NCI-H1092 treated with DMSO at 0.1 percent for 48 hours (cell line): ENCODE measurements around the gene ACAT1.
"Not testable (repeated sequence)": the region's sequence is repeated elsewhere in the genome, so short reads cannot be mapped to it uniquely, and the experiment has no call there.

Experiments used
- DNase-seq: peaks from one replicate; lab custom pipeline; 2025; lab: John Stamatoyannopoulos, UW

Gene ACAT1

GRCh38 chr11:108121274-108122155 lies at the start of gene ACAT1:
TSS of gene ACAT1 (plus strand) at chr11:108121567. CDS start at chr11:108121607, 40 bp downstream.
- DNase-seq = peak; percentile 93

GRCh38 chr11:108084811-108085210 lies 36.6 kb upstream of the ACAT1 start:
- DNase-seq = no peak

GRCh38 chr11:108085672-108086071 lies 35.7 kb upstream of the ACAT1 start:
- no peak for DNase-seq

- no peak for DNase-seq
Measured at GRCh38 chr11:108092134-108092533, 29.2 kb upstream of the ACAT1 start.

DNA sequence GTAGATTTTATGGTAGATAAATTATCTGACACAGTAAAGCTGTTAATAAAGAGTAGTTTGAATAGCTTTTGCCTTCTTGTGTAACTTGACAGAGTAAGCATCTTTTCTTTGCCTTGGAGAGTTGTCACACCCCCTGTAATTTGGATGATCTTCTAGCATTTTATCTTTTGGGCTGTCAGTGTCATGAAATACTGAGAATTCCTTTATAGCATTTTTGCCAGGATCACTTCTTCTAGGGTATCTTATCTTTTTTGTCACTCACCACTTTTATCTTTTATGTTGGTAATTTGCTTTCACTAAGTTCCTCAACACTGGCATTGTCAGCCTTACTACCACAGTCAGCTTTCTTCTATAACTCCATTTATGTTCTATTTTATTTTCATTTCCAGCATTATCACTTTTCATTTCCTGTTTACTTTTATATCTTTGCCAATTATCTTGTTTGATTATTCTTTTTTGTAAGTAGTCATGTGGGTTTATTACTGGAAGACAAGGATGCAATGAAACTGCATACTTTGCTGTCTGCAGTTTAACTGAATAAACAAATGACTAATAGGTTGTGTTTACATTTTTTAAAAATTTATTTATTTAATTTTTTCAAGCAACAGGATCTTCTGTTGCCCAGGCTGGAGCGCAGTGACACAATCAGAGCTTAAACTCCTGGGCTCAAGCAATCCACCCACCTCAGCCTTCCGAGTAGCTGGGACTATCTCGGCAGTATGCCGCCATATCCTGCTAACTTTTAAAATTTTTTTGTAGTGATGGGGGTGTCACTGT lies 28.1 kb upstream of the ACAT1 start:
- no peak for DNase-seq

GRCh38 chr11:108097179-108097578 lies 24.2 kb upstream of the ACAT1 start:
- DNase-seq = no peak

- no peak for DNase-seq
Measured at GRCh38 chr11:108101090-108101775, 20.1 kb upstream of the ACAT1 start.

DNA sequence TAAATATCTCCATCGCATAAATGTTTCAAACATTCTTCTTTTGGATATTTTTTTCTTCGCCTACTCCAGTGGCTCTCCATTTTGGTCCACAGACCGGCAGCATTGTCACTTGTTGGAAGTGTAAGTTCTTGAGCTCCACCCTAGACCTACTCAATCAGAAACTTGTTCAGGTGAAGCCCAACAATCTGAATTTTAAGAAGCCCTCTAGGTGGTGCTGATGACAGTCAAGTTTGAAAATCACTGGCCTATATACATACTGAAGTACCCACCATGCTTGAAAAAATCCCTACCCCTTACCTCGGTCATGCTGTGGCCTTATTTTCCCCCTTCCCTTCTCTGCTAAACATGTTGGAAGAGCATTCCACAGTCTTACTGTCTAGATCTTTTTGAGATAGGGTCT lies 10.2 kb upstream of the ACAT1 start:
- DNase-seq = no peak

GRCh38 chr11:108112057-108112456 lies 9.3 kb upstream of the ACAT1 start:
- peak; percentile 33 for DNase-seq

- peak; percentile 91 for DNase-seq
Measured at GRCh38 chr11:108115500-108116140, 5.7 kb upstream of the ACAT1 start.

DNA sequence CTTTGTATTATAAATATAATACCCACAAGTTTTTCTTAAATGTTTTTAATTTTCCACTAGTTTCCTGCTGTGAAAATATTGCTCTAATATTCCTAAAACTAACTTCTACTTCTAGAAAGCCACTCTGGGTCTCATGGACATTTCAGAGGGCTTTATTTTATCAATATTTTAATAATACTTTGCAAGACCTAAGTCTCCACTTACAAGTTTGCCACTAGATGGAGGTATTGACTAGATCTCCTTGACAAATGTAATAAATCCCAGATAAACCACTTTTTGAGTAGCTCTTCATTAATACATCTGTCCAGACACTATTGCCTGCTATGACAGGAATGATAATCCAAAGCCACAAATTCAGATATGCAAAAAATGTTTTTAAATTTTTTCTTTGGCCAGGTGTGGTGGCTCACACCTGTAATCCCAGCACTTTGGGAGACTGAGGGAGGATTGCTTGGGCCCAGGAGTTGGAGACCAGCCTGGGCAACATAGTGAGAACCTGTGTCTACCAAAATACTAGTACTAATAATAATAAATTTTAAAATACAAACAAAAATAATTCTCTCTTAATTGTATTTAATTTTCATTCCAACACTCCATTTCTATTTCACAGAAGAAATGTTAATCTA lies 3.5 kb upstream of the ACAT1 start:
- DNase-seq = peak; percentile 65

- DNase-seq = not testable (repeated sequence)
Measured at GRCh38 chr11:108120936-108121273, 462 bp upstream of the ACAT1 start.

GRCh38 chr11:108122166-108122628 lies 830 bp downstream of the ACAT1 start:
- no peak for DNase-seq

DNA sequence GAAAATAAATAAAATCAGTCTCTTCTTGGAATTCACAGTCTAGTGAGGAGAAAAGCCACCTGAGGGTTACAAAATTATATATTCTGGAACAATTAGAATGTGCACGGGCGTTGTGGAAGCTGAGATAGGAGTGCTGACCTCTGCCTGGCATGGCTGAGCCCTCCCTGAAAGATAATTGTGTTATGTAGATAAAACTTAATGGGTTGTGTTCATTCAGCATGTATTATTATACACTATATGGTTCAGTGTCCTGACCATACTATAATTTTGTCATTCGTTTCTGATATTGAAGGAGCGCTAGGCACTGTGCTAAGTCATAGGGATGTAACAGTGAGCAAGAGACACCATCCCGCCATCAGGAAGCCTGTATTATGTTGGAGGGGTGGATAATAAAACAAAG lies 3.7 kb downstream of the ACAT1 start:
- DNase-seq = no peak

GRCh38 chr11:108128772-108129171 lies 7.4 kb downstream of the ACAT1 start:
- no peak for DNase-seq

GRCh38 chr11:108131993-108132392 lies 10.6 kb downstream of the ACAT1 start:
- DNase-seq = no peak

- not testable (repeated sequence) for DNase-seq
Measured at GRCh38 chr11:108132993-108133538, 11.7 kb downstream of the ACAT1 start.

DNA sequence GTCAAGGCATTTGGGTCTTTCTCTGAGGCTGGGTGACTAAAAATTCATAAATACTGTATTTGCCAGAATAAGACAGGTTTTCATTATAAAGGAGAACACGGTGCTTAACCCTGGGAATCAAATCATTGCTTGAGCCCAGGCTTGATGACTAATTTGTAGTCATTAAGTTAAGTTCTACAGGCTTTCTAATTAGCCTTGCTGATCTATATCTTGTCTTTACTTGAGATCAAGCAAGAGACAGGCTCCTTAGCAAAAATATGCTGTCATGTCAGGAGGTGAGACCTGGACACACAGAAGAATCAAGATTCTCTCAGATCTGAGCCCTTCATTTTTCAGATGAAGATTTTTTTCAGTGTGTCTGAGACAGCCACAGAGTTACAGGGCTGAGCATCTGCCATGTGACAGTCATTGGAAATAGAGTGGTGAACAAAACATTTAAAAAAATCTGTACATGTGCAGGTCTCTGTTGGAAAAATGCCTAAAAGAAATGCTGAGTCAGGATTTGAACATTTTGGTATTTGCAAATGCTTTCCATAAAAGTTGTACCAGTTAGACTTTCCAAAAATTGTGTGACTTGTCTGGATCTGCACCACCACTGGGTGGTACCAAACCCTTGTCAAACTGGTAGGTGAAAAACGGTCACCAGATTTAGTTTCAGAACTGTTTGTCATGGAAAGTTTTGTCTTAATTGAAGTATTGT lies 14.6 kb downstream of the ACAT1 start:
- no peak for DNase-seq

- no peak for DNase-seq
Measured at GRCh38 chr11:108137212-108137611, 15.8 kb downstream of the ACAT1 start.

- no peak for DNase-seq
Measured at GRCh38 chr11:108142304-108142703, 20.9 kb downstream of the ACAT1 start.

GRCh38 chr11:108144615-108145014 lies 23.2 kb downstream of the ACAT1 start:
- no peak for DNase-seq
